HG03354 (cell line): ENCODE data around the gene ADAM11.
"Not testable (repeated sequence)": the region's sequence is repeated elsewhere in the genome, so short reads cannot be mapped to it uniquely, and the experiment has no call there.

ENCODE experiments used
- ATAC-seq: cut with Tn5 transposase; IDR thresholded peaks from one replicate; pipeline ENCODE4 v1.9.1; 2021; ENCODE audit warnings: mild to moderate bottlenecking; ENCODE audit not compliant: unreplicated experiment, poor library complexity, severe bottlenecking

Gene ADAM11

GRCh38 chr17:44755180-44755579 lies 3.6 kb upstream of the ADAM11 start:
- ATAC-seq = not testable (repeated sequence)

- ATAC-seq = no peak
These were observed 1.5 kb upstream of the ADAM11 start for GRCh38 chr17:44757045-44757917.

GRCh38 chr17:44757918-44758413 lies 822 bp upstream of the ADAM11 start:
- ATAC-seq = no peak

GRCh38 chr17:44759086-44759915 lies 513 bp downstream of the ADAM11 start:
- no peak for ATAC-seq

- no peak for ATAC-seq
These were observed 1.1 kb downstream of the ADAM11 start for GRCh38 chr17:44759916-44760243.

- ATAC-seq = no peak
These were observed 1.9 kb downstream of the ADAM11 start for GRCh38 chr17:44760474-44761308.

GRCh38 chr17:44761932-44762810 lies 3.4 kb downstream of the ADAM11 start:
- ATAC-seq = no peak

GRCh38 chr17:44763170-44763569 lies 4.4 kb downstream of the ADAM11 start:
- no peak for ATAC-seq

GRCh38 chr17:44765965-44766364 lies 7.2 kb downstream of the ADAM11 start:
- no peak for ATAC-seq

GRCh38 chr17:44766409-44767038 lies 7.7 kb downstream of the ADAM11 start:
- no peak for ATAC-seq

GRCh38 chr17:44767493-44767892 lies 8.7 kb downstream of the ADAM11 start:
- no peak for ATAC-seq

GRCh38 chr17:44768505-44769142 lies 9.8 kb downstream of the ADAM11 start:
- no peak for ATAC-seq

GRCh38 chr17:44769230-44769629 lies 10.4 kb downstream of the ADAM11 start:
- no peak for ATAC-seq

GRCh38 chr17:44769647-44770084 lies 10.9 kb downstream of the ADAM11 start:
- ATAC-seq = no peak

- no peak for ATAC-seq
These were observed 11.6 kb downstream of the ADAM11 start for GRCh38 chr17:44770166-44770925.

GRCh38 chr17:44772308-44773045 lies 13.7 kb downstream of the ADAM11 start:
- ATAC-seq = no peak

- ATAC-seq = no peak
These were observed 14.4 kb downstream of the ADAM11 start for GRCh38 chr17:44773140-44773539.
